ENCODE data around the gene DOLPP1. TPM values are rescaled to one million over a fixed set of nuclear protein-coding genes. Genes with fewer than 3 reads are reported as not detected.
"Not testable (repeated sequence)": the region's sequence is repeated elsewhere in the genome, so short reads cannot be mapped to it uniquely, and the experiment has no call there.

The DOLPP1 gene
- total RNA-seq, 1 experiment from 2014 or later, result 24.4 TPM

GRCh38 chr9:129108805-129109536, 28.1 kb downstream of the DOLPP1 start:
- peak; percentile 24 for DNase-seq (ENCODE audit: low spot score)
- in situ Hi-C loops (cut with HindIII; ENCODE audit: low sequenced_read_pairs), result no loop called here

GRCh38 chr9:129109537-129109903, 28.6 kb downstream of the DOLPP1 start:
- in situ Hi-C loops (cut with HindIII; ENCODE audit: low sequenced_read_pairs), result no loop called here
- DNase-seq (ENCODE audit: low spot score), result peak; percentile 30

GRCh38 chr9:129109952-129110739, 29.2 kb downstream of the DOLPP1 start:
- DNase-seq (ENCODE audit: low spot score), result peak; percentile 33
- in situ Hi-C loops (cut with HindIII; ENCODE audit: low sequenced_read_pairs), result no loop called here

GRCh38 chr9:129110740-129111527, 30.0 kb downstream of the DOLPP1 start, which contains the start of the genes CRAT and PTPA:
CRAT (minus strand) TSS chr9:129110793; CDS start chr9:129110509, 284 bp downstream.
PTPA (plus strand) TSS chr9:129111415; CDS start chr9:129111601, 186 bp downstream.
- in situ Hi-C loops (cut with HindIII; ENCODE audit: low sequenced_read_pairs), result no loop called here
- peak; percentile 97 for DNase-seq (ENCODE audit: low spot score)

DNA sequence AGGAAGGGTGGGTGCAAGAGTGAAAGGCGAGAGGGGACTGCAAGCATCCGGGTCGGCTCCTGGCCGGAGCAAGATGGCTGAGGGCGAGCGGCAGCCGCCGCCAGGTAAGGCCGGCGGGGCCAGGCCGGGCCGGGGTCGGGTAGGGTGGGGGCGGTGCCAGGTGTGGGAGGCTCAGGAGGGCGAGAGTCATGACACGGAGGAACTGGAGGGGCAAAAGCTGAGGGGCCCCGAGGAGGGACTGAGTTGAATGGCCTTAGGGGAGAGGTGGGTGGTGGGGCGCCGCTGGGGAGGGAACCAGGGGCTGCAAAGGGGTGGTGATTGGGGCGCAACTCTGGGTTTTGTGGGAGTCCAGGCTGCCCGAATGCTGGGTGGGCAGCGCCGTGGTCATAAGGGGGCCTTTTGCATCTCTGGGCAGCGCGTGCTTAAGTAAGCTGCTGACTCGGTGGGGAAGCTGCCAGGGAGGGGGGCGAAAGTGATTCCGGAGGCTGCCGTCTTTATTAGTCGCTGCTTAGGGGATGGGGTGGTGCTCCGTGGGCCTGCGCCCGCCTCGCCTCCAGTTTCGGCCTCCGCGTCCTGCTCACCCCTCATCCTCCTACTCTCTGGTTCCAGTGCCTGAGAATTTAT, 30.7 kb downstream of the DOLPP1 start:
- in situ Hi-C loops (cut with HindIII; ENCODE audit: low sequenced_read_pairs), result no loop called here

DNA sequence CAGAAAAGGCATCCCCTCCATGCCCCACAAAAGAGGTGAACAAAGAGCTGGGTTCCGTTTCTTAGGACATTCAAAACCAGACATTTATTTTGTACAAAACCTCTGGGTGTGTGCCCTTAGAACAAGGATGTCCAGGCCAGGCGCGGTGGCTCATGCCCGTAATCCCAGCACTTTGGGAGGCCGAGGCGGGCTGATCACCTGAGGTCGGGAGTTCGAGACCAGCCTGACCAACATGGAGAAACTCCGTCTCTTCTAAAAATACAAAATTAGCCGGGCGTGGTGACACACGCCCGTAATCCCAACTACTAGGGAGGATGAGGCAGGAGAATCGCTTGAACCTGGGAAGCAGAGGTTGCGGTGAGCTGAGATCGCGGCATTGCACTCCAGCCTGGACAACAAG, 31.6 kb downstream of the DOLPP1 start:
- in situ Hi-C loops (cut with HindIII; ENCODE audit: low sequenced_read_pairs); DNase-seq (ENCODE audit: low spot score): not testable (repeated sequence)

More for the DNA sequence above, 30.7 kb downstream of the DOLPP1 start:
- peak; percentile 41 for DNase-seq (ENCODE audit: low spot score)

GRCh38 chr9:129113645-129114304, 32.9 kb downstream of the DOLPP1 start:
- no peak for DNase-seq (ENCODE audit: low spot score)
- in situ Hi-C loops (cut with HindIII; ENCODE audit: low sequenced_read_pairs), result no loop called here

DNA sequence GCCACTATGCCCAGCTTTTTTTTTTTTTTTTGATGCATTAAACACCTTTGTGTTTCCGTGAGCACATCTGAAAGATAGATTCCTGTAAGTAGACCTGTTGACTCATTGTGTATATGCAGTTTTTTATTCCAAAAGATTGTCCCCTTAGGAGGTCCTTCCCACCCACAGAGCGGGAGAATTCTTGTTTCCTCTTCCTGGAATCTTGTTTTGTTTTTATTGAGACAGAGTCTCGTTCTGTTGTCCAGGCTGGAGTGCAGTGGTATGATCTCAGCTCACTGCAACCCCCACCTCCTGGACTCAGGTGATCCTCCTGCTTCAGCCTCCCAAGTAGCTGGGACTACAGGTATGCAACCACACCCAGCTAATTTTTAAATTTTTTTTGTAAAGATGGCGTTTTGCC, 37.9 kb downstream of the DOLPP1 start:
- DNase-seq (ENCODE audit: low spot score), result no peak
- in situ Hi-C loops (cut with HindIII; ENCODE audit: low sequenced_read_pairs), result no loop called here

DNA sequence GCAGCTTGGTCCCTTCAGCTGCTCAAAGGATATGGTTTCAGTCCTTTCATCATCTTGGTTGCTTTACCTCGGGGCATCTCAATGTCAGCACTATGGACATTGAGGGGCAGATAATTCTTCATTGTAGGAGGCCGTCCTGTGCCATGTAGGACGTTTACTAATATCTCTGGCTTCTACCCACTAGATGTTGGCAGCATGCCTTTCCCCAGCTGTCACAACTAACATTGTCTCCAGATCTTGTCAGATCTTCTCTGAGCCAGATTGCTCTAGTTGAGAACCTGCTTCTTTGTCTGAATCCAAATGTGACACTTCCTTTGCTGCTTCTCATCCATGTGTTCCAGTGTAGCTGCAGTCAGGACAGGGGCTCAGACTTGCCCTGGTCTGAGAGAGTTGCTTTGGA, 40.6 kb downstream of the DOLPP1 start:
- in situ Hi-C loops (cut with HindIII; ENCODE audit: low sequenced_read_pairs), result no loop called here
- peak; percentile 68 for DNase-seq (ENCODE audit: low spot score)

- DNase-seq (ENCODE audit: low spot score), result no peak
- in situ Hi-C loops (cut with HindIII; ENCODE audit: low sequenced_read_pairs), result no loop called here
Measured at GRCh38 chr9:129122133-129122532, 41.2 kb downstream of the DOLPP1 start.

GRCh38 chr9:129122976-129123375, 42.1 kb downstream of the DOLPP1 start:
- in situ Hi-C loops (cut with HindIII; ENCODE audit: low sequenced_read_pairs); DNase-seq (ENCODE audit: low spot score): not testable (repeated sequence)

DNA sequence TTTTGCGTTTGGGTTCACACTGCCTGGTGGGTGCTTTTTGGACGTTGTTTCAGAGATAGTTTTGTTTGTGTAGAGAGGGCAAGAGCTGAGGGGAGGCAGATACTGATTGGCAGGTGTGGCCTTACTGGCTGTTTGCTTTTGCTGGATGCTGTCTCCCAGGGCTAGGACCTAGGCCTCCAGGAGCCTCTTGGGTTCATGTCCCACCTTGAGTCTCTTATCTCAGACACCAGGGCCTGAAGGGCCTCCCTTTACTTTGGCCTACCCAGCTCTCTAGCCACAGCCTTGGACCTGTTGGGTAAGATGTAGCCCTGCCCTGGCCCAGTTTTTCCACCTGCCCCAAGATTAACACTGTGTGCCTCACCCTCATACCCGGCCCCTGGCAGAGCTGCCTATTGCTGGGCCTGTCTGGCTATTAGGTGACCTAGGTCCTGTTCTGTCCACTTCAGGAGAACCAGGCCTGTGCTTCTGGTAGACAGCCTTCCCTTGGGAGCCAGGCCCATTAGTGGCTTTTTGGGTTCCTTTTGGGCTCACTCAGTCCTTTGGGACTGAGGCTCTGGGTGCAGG, 43.7 kb downstream of the DOLPP1 start:
- in situ Hi-C loops (cut with HindIII; ENCODE audit: low sequenced_read_pairs), result no loop called here
- no peak for DNase-seq (ENCODE audit: low spot score)

GRCh38 chr9:129125478-129125877, 44.6 kb downstream of the DOLPP1 start:
- no peak for DNase-seq (ENCODE audit: low spot score)
- in situ Hi-C loops (cut with HindIII; ENCODE audit: low sequenced_read_pairs), result no loop called here

GRCh38 chr9:129126749-129127618, 46.1 kb downstream of the DOLPP1 start:
- in situ Hi-C loops (cut with HindIII; ENCODE audit: low sequenced_read_pairs), result no loop called here
- no peak for DNase-seq (ENCODE audit: low spot score)

GRCh38 chr9:129128689-129129088, 47.8 kb downstream of the DOLPP1 start:
- in situ Hi-C loops (cut with HindIII; ENCODE audit: low sequenced_read_pairs), result no loop called here
- no peak for DNase-seq (ENCODE audit: low spot score)

DNA sequence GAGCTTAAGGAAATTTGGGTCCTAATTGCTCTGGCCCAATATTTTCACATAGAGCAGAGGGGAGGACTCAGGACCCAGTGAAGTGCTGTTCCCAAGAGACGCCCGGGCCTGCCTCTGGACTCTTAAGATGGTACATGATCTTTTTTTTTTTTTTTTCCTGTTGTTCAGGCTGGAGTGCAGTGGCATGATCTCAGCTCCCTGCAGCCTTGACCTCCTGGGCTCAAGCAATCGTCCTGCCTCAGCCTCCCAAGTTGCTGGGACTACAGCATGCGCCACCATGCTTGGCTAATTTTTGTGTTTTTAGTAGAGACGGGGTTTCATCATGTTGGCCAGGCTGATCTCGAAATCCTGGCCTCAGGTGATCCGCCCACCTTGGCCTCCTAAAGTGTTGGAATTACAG, 49.4 kb downstream of the DOLPP1 start:
- in situ Hi-C loops (cut with HindIII; ENCODE audit: low sequenced_read_pairs), result loop anchor here (10.0 kb wide), 2 partner anchors 415 to 495 kb away; partner anchors contain the start of genes C9orf50 and NTMT1

DNA sequence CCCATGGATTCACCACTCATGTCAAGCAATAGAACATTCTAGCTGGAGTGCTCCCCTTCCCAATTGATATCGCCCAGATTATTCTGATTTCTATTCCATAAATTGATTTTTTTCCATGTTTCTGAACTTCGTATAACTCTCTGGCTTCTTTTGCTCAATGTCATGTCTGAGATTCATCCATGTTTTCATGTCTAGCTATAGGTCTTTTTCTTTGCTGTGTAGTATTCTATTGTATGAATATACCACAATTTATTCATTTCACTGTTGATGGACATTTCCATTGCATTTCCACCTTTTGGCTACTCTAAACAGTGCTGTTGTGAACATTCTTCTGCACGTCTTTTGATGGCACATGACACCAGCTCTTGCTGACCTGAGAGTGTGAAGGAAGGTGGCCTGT, 49.9 kb downstream of the DOLPP1 start:
- in situ Hi-C loops (cut with HindIII; ENCODE audit: low sequenced_read_pairs), result loop anchor here (10.0 kb wide), 2 partner anchors 414 to 494 kb away; partner anchors contain the start of genes C9orf50 and NTMT1
- DNase-seq (ENCODE audit: low spot score), result no peak

More for the DNA sequence above, 49.4 kb downstream of the DOLPP1 start:
- not testable (repeated sequence) for DNase-seq (ENCODE audit: low spot score)

All from G401 (cell line).